ENCODE measurements around the gene SAMD4A. TPM values are rescaled to one million over a fixed set of nuclear protein-coding genes. Genes with fewer than 3 reads are reported as not detected.

SAMD4A gene
- total RNA-seq, 4 donors from 2014 or later: 17.0 to 39.6 (median 21.3) TPM

- TF ChIP-seq, protein P1, sequence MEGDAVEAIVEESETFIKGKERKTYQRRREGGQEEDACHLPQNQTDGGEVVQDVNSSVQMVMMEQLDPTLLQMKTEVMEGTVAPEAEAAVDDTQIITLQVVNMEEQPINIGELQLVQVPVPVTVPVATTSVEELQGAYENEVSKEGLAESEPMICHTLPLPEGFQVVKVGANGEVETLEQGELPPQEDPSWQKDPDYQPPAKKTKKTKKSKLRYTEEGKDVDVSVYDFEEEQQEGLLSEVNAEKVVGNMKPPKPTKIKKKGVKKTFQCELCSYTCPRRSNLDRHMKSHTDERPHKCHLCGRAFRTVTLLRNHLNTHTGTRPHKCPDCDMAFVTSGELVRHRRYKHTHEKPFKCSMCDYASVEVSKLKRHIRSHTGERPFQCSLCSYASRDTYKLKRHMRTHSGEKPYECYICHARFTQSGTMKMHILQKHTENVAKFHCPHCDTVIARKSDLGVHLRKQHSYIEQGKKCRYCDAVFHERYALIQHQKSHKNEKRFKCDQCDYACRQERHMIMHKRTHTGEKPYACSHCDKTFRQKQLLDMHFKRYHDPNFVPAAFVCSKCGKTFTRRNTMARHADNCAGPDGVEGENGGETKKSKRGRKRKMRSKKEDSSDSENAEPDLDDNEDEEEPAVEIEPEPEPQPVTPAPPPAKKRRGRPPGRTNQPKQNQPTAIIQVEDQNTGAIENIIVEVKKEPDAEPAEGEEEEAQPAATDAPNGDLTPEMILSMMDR (IDR thresholded peaks at IDR 0.05): no peak
- TF ChIP-seq POLR2A (IDR thresholded peaks at IDR 0.05): no peak
Observed at GRCh38 chr14:54633076-54633475, 66.1 kb downstream of the SAMD4A start.

DNA sequence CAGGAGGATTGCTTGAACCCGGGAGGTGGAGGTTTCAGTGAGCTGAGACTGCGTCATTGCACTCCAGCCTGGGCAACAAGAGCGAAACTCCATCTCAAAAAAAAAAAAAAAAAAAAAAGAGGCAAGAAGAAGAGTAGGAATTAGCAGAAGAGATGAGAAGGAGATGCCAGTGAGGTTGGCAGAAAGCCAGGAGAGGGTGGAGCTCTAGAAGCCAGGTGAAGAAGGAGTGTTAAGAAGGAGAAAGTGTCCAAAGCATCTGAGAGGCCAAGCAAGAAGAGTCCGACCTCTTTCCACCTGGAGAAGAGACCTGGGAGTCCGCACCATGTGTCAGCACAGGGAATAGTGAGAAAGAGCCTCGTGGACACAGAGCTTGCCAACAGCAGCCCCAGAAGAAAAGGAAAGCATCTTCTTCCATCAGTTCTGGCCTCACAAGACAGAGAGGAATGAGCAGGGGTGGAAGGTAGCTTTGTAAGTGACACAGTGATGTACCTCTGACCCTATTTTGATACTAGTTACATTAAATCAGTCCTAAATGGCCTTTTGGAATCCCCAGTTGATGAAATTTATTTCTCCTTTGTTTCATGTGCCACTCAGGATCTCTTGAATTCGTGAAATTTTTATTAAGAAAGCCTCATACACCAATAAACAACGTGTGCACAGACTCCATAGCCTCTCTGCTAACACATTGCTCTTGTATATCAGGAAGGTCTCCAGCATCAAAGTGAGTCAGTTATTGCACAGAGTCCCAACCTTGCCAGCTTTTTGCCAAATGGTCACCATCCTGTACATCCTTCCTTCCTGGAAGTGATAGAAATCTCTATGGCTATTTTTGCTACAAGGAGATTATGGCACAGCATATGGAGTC, 70.6 kb downstream of the SAMD4A start:
- Histone ChIP-seq H3K27me3 (no peaks in the 10 kb centered on the region), H3K36me3 (no peaks in the 10 kb centered on the region), H3K4me3 (no peak overlapping the region), H3K9me3 (no peaks in the 10 kb centered on the region), H3K27ac (no peak overlapping the region), H3K4me1 (no peaks in the 10 kb centered on the region)
- DNase-seq: no peak
- TF ChIP-seq, protein P1 (IDR thresholded peaks at IDR 0.05): no peak
- no peak for TF ChIP-seq POLR2A (IDR thresholded peaks at IDR 0.05)

More at GRCh38 chr14:54633076-54633475, 66.1 kb downstream of the SAMD4A start:
- no peaks in the 10 kb centered on the region for H3K9me3 ChIP-seq
- peaks cover 0 to 9% (median 3%) of the 10 kb centered on the region in 4 donors for H3K4me1 ChIP-seq
- H3K36me3 ChIP-seq: no peaks in the 10 kb centered on the region
- DNase-seq: no peak
- no peaks in the 10 kb centered on the region for H3K27me3 ChIP-seq
- H3K27ac ChIP-seq: no peak overlapping the region
- H3K4me3 ChIP-seq: no peak overlapping the region

DNA sequence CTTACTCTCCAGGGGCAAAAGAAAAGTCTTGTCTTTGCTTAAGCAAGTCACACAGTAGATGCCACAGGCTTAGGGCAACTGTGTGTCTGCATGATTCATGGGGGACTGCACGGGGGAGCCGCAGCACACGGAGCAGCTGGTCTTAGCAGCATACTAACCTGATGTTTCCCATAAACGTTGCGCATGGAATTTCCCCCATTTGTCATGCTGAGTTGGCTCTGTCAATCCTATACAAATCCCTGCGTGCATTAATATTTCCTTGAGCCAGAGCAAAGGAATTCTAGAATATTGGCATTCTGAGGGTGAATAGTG, 71.2 kb downstream of the SAMD4A start:
- H3K4me3 ChIP-seq: no peak overlapping the region
- H3K27ac ChIP-seq: no peak overlapping the region
- H3K27me3 ChIP-seq: no peaks in the 10 kb centered on the region
- no peak for DNase-seq
- no peaks in the 10 kb centered on the region for H3K36me3 ChIP-seq
- H3K4me1 ChIP-seq: no peaks in the 10 kb centered on the region
- H3K9me3 ChIP-seq: no peaks in the 10 kb centered on the region
- TF ChIP-seq, protein P1 (IDR thresholded peaks at IDR 0.05): no peak
- TF ChIP-seq POLR2A (IDR thresholded peaks at IDR 0.05): no peak

GRCh38 chr14:54639611-54640010, 72.7 kb downstream of the SAMD4A start:
- no peak overlapping the region for H3K27ac ChIP-seq

GRCh38 chr14:54640506-54640905, 73.6 kb downstream of the SAMD4A start:
- Histone ChIP-seq H3K36me3 (no peaks in the 10 kb centered on the region), H3K4me1 (no peaks in the 10 kb centered on the region), H3K27me3 (no peaks in the 10 kb centered on the region), H3K9me3 (no peaks in the 10 kb centered on the region), H3K4me3 (no peak overlapping the region), H3K27ac (no peak overlapping the region)
- no peak for DNase-seq
- TF ChIP-seq, protein P1 (IDR thresholded peaks at IDR 0.05): no peak
- no peak for TF ChIP-seq POLR2A (IDR thresholded peaks at IDR 0.05)

More at GRCh38 chr14:54639611-54640010, 72.7 kb downstream of the SAMD4A start:
- H3K4me3 ChIP-seq: no peak overlapping the region
- no peaks in the 10 kb centered on the region for H3K36me3 ChIP-seq
- no peaks in the 10 kb centered on the region for H3K27me3 ChIP-seq
- no peaks in the 10 kb centered on the region for H3K9me3 ChIP-seq
- no peak for TF ChIP-seq POLR2A (IDR thresholded peaks at IDR 0.05)
- TF ChIP-seq, protein P1 (IDR thresholded peaks at IDR 0.05): no peak
- no peaks in the 10 kb centered on the region for H3K4me1 ChIP-seq
- DNase-seq: no peak
